ENCODE data around the gene MST1R. TPM values are rescaled to one million over a fixed set of nuclear protein-coding genes. Genes with fewer than 3 reads are reported as not detected.

The MST1R gene
- total and polyA plus RNA-seq, 7 donors = 0.38 to 1.7 (median 0.61) TPM

DNA sequence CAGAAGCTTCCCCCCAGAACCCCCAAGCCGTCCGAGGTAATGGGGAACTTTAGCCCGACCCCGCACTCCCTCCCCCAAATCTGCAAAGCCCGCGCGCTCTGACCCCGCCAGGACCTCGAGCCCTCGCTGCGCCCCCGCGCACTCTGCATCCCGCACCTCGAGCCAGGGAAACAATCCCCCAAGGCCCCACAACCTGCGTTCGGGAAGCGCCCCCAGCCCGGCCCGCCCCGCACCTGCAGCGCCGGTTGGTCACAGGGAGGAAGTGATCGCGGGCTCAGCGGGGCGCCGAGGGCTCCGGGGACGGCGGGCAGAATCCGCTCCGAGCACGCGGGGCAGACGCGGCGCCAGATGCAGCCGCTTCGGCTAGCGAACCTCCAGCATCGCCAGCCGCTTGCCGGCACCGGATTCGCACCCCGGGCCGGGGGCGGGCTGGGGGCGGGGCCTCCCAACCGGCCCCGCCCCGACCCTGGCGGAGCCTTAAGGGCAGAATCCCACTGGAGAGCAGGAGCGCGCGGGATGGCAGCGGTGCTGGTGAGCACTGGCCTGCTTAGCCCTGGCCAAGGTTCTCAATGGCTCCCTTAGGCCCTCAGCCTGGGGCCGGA lies 34.0 kb downstream of the MST1R start, which contains the start of gene CAMKV:
CAMKV (minus strand) TSS at position 382 of the 602 bp plus-strand sequence. CDS start 7,518 bp downstream, outside the sequence.
- 1 to 2% (median 1%) methylated on average over 43 to 59 of the region's 59 CpGs for WGBS, 3 donors
- intact Hi-C loops (cut with DNase I) = no loop called here
- Histone ChIP-seq H3K4me3 (peak within 1 kb of the TSS; percentile 55), H3K4me1 (no peaks in the 10 kb centered on the region), H3K27me3 (ENCODE audit: insufficient read depth in 3 of 3, low read length in 2 of 3) (peaks cover 0 to 30% (median 10%) of the 10 kb centered on the region in 3 donors), H3K36me3 (ENCODE audit: insufficient read depth in 1 of 2, low read depth in 1 of 2) (no peaks in the 10 kb centered on the region), H3K27ac (no peak within 1 kb of the TSS), H3K9me3 (no peaks in the 10 kb centered on the region)
- no peak for DNase-seq
- no peak for TF ChIP-seq CTCF (IDR thresholded peaks at IDR 0.05)
- peak in 2 of 4 donors; percentile 30 to 58 for ATAC-seq

DNA sequence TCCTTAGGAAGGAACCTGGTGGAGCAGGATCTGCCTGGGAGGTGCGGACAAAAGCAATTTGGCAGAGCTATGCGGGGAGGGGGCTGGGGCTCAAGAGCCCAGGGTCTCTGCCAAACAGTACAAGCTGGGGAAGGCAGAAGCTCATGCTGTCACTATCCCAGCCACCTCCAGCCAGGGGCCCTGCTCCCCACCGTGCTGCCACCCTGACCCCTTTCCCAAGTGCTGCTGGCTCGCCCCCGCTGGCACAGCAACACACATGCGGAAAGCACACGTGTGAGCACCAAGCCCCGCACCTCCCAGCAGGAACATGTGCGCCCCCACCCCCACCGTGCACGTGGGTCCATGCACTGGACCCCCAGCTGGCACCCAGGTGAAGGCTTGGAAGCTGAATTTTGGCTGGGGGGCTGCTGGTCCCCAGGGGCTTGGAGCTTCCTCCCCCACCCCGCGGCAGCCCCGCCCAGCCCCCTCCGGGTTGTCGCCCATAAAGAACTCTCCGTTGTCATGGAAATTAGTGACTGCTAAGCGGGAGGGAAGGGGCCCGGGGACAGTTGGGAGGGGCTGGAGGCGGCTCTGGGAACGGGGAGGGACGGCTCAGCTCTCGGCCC lies 34.7 kb downstream of the MST1R start:
- H3K27me3 ChIP-seq (ENCODE audit: insufficient read depth in 3 of 3, low read length in 2 of 3) = peaks cover 0 to 32% (median 10%) of the 10 kb centered on the region in 3 donors
- peak overlapping the region; percentile 55 for H3K4me3 ChIP-seq
- no peak for ATAC-seq
- intact Hi-C loops (cut with DNase I) = no loop called here
- WGBS, 3 donors = 2 to 3% (median 3%) methylated on average over 19 to 23 of the region's 23 CpGs
- TF ChIP-seq CTCF (IDR thresholded peaks at IDR 0.05) = no peak
- H3K9me3 ChIP-seq = no peaks in the 10 kb centered on the region
- H3K4me1 ChIP-seq = no peaks in the 10 kb centered on the region
- H3K36me3 ChIP-seq (ENCODE audit: insufficient read depth in 1 of 2, low read depth in 1 of 2) = no peaks in the 10 kb centered on the region
- no peak for DNase-seq
- H3K27ac ChIP-seq = no peak overlapping the region

GRCh38 chr3:49867871-49868321 lies 35.8 kb downstream of the MST1R start:
- no peak for TF ChIP-seq CTCF (IDR thresholded peaks at IDR 0.05)
- ATAC-seq (no peak), DNase-seq (no peak)
- Histone ChIP-seq H3K27me3 (ENCODE audit: insufficient read depth in 3 of 3, low read length in 2 of 3) (peaks cover 0 to 33% (median 10%) of the 10 kb centered on the region in 3 donors), H3K9me3 (no peaks in the 10 kb centered on the region), H3K4me1 (no peaks in the 10 kb centered on the region), H3K36me3 (ENCODE audit: insufficient read depth in 1 of 2, low read depth in 1 of 2) (no peaks in the 10 kb centered on the region), H3K27ac (no peak overlapping the region), H3K4me3 (no peak overlapping the region)
- WGBS, 3 donors = 11 to 13% (median 12%) methylated on average over 7 of the region's 7 CpGs
- intact Hi-C loops (cut with DNase I) = no loop called here

- WGBS, 3 donors = 74 to 81% (median 80%) methylated on average over 1 of the region's 1 CpG
- no peaks in the 10 kb centered on the region for H3K9me3 ChIP-seq
- intact Hi-C loops (cut with DNase I) = no loop called here
- ATAC-seq (no peak), DNase-seq (no peak)
- no peak overlapping the region for H3K4me3 ChIP-seq
- no peaks in the 10 kb centered on the region for H3K4me1 ChIP-seq
- no peak overlapping the region for H3K27ac ChIP-seq
- no peak for TF ChIP-seq CTCF (IDR thresholded peaks at IDR 0.05)
- no peaks in the 10 kb centered on the region for H3K36me3 ChIP-seq (ENCODE audit: insufficient read depth in 1 of 2, low read depth in 1 of 2)
- peaks cover 0 to 33% (median 10%) of the 10 kb centered on the region in 3 donors for H3K27me3 ChIP-seq (ENCODE audit: insufficient read depth in 3 of 3, low read length in 2 of 3)
Observed at GRCh38 chr3:49867400-49867799, 36.3 kb downstream of the MST1R start.
